Measurements from ENCODE around the gene VCX.
"Not testable (repeated sequence)": the region's sequence is repeated elsewhere in the genome, so short reads cannot be mapped to it uniquely, and the experiment has no call there.

Gene VCX

DNA sequence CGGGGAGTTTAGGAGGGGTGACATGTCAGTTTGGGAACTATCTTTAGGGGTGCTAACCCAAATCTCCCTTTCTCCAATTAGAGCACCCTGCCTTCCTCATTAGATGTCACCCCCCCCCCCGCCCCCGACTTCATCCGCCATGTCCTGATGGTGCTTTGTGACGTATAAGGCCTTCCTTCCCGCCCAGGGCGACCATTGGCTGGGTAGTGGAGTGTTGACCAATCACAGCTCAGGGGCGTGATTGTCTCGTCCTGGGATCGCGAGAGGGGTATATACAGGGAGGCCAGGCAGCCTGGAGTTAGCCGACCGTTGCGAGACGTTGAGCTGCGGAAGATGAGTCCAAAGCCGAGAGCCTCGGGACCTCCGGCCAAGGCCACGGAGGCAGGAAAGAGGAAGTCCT is at the start of gene VCX:
VCX (plus strand) TSS at position 301 of the 400 bp plus-strand sequence; CDS start at position 334, 33 bp downstream.
- not testable (repeated sequence) for H3K4me3 Mint-ChIP-seq; H3K4me1 Mint-ChIP-seq; H3K27me3 Mint-ChIP-seq; H3K27ac Mint-ChIP-seq; ATAC-seq; DNase-seq; H3K36me3 Mint-ChIP-seq (ENCODE audit: low read depth); H3K9me3 Mint-ChIP-seq

DNA sequence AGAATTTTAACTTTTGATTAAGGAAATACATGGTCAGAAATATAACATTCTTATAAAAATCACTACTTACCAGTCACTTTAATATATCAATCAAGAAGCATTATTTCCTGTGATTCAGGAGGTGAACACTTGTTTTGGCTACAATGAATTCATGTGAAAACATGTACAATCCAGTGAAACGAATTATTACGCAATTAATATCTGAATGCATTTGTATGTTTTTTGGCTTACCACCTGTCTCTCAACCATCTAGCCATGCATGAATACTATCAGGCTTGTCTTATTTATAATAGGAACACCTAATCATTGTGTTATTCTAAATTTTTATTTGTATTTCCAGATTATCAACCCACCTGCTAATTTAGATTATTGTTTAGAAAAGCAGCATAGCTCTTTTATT is 44.6 kb upstream of the VCX start:
- Mint-ChIP-seq H3K27me3 (no peaks in the 10 kb centered on the region), H3K36me3 (ENCODE audit: low read depth) (no peaks in the 10 kb centered on the region), H3K4me3 (no peak overlapping the region), H3K27ac (no peak overlapping the region), H3K9me3 (peaks cover 6% of the 10 kb centered on the region), H3K4me1 (no peaks in the 10 kb centered on the region)
- no peak for DNase-seq
- no peak for ATAC-seq

DNA sequence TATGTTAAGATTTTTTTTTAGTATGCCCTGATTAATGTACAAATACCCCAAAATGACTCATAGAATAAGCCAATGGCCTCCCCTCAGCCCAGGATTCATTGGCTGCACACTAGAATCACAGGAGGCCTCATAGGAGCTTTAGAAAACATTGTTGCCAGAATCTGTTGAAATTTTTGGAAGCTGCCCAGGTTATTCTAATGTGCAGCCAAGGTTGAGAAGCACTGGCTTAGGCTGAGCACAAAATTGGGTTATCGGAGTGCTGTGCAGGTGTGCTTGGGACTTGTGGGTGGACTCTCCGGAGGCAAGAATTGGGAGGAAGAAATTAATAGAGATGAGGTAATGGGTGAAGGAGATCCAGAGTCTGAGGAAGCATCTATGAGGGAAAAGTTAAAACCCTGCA is 41.3 kb upstream of the VCX start:
- Mint-ChIP-seq H3K4me3 (no peak overlapping the region), H3K36me3 (ENCODE audit: low read depth) (no peaks in the 10 kb centered on the region), H3K27ac (no peak overlapping the region), H3K9me3 (peaks cover 6% of the 10 kb centered on the region), H3K27me3 (no peaks in the 10 kb centered on the region), H3K4me1 (no peaks in the 10 kb centered on the region)
- DNase-seq (no peak), ATAC-seq (no peak)

DNA sequence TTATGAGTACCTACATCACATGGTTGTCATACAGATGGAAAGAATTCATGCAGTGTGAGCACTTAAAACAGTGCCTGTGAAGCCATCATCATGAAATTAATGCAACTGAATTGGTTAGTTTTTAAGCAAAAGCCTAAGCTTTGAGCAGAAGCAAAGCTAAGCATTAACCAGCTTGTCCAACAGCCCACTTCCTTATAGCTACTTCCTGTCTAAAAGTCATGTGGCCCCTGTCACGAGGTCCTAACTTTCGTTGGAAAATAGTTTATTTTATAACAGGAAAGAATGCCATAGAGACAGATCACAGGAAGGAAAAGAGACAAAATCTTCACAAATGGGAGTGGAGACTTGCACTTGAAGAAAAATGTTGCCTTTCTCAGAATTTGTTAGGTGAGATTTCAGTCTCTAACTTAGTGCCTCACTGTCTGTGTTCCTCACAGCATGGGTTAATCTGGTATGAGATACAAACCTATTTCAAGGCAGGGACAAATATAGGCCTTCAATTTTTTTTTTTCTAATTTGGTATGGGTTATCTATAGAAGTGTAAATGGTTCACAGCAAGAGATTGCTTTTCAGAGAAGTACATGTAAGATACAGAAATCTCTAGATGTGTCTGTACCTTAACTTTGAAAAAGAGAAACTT is 27.7 kb upstream of the VCX start:
- Mint-ChIP-seq H3K27me3 (no peaks in the 10 kb centered on the region), H3K9me3 (no peaks in the 10 kb centered on the region), H3K27ac (no peak overlapping the region), H3K36me3 (ENCODE audit: low read depth) (no peaks in the 10 kb centered on the region), H3K4me3 (no peak overlapping the region), H3K4me1 (no peaks in the 10 kb centered on the region)
- ATAC-seq (no peak), DNase-seq (no peak)

DNA sequence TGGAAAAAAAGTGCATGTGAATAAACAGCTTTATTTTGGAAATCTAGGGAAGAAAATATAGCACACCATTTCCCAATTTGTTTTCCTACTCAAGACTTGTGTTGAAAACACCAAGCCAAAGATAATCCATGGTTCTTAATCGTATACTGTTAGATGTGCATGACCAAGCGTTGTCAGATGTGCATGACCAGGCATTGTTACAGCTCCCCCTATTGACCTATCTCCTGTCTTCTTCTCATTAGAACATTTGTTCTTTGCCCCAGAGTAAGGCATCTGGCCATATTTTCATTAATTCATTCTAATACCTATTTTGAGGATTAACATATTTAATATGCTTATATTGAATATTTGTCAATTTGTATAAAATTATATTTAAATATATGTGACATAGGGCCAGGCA is 14.4 kb upstream of the VCX start:
- no peaks in the 10 kb centered on the region for H3K27me3 Mint-ChIP-seq
- no peaks in the 10 kb centered on the region for H3K9me3 Mint-ChIP-seq
- ATAC-seq = no peak
- H3K27ac Mint-ChIP-seq = no peak overlapping the region
- H3K4me3 Mint-ChIP-seq = no peak overlapping the region
- no peaks in the 10 kb centered on the region for H3K4me1 Mint-ChIP-seq
- DNase-seq = no peak
- no peaks in the 10 kb centered on the region for H3K36me3 Mint-ChIP-seq (ENCODE audit: low read depth)

DNA sequence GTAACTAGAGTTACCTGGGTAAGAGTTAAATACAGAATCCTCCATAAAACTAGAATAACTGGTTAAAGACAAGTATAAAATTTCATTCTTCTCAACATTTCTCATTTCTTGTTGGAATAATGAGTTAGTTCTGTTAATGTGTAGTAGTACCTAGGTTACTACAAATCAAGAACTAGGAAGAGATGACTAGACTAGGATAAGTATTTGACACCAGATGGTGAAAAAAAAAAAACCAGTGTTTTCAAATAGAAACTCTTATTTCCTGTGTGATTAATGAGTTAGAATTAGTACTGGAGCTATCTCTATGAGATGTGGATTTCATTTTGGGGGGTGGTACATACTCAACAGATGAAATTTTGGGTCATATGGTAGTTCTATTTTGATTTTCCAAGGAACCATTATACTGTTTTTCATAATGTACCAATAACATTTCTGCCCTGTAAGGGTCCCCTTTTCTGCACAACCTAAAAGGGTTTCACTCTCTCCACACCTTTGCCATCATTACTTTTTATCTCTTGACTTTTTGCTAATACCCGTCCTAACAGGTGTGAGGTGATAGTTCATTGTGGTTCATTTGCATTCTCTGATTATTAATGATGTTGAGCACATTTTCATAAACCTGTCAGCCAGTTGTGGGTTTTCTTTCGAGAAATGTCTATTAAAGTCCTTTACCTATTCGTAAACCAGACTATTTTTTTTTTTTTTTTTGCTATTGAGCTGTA is 1.7 kb upstream of the VCX start:
- Mint-ChIP-seq H3K4me3 (no peak overlapping the region), H3K36me3 (ENCODE audit: low read depth) (no peaks in the 10 kb centered on the region), H3K4me1 (no peaks in the 10 kb centered on the region), H3K9me3 (peaks cover 3% of the 10 kb centered on the region), H3K27me3 (no peaks in the 10 kb centered on the region), H3K27ac (no peak overlapping the region)
- ATAC-seq (no peak), DNase-seq (no peak)

DNA sequence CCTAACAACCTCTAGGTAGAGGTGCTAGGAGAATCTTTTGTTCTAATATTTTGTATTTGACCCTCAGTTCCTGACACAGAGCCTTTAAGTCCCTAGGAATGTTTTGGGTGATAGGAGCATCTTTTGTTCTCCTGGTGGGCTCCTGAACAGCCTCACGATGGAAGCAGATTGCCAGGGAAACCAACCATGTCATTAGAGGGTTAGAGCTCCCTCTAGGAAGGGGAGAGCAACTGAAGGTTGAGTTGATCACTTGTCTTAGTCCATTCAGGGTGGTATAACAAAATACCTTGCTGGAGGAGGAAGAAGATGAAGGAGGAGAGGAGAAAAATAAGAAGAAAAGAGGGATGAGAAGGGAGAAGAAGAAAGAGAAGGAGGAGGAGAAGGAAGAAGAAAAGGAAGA is 9.2 kb downstream of the VCX start:
- peaks cover 2% of the 10 kb centered on the region for H3K27me3 Mint-ChIP-seq
- H3K36me3 Mint-ChIP-seq (ENCODE audit: low read depth) = no peaks in the 10 kb centered on the region
- ATAC-seq (no peak), DNase-seq (no peak)
- H3K4me3 Mint-ChIP-seq = no peak overlapping the region
- no peak overlapping the region for H3K27ac Mint-ChIP-seq
- H3K9me3 Mint-ChIP-seq = no peaks in the 10 kb centered on the region
- H3K4me1 Mint-ChIP-seq = no peaks in the 10 kb centered on the region

DNA sequence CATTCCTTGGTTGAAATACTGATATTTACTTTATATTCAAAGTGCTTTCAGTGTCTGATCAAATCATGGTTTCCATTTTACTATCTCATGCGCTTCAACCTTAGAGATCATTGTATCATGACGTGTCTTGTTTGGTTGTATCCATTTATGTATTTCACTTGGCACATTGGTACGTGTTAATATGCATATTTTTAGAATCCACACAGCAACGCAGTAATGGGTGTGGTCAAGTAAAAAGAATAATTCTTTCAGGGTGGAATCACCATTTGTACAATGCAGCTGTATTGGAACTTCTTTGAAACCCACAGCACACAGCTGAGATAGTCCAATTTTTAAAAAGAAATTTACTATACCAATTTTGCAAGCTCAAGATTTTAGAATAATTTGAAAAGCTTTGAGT is 29.1 kb downstream of the VCX start:
- H3K9me3 Mint-ChIP-seq = no peaks in the 10 kb centered on the region
- no peaks in the 10 kb centered on the region for H3K36me3 Mint-ChIP-seq (ENCODE audit: low read depth)
- no peak overlapping the region for H3K4me3 Mint-ChIP-seq

DNA sequence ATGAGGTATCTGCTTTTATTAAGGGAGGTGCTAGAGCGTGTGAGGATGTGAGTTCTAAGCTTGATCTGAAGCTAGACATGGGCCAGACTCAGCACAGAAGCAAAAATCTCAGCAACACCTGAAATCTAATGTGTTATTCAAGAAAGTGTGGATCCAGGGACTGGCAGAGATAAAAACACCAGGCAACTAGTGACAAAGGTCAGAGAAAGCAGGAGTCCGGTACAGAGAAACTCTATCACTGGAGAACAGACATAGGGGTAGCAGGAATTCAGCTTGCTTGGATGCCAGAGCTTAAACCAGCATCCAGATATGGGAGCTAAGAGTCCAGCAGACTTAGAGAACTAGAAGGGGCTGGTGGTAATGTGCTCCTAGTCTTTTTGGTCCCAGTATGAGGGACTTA is 34.0 kb downstream of the VCX start:
- no peak for DNase-seq
- H3K4me1 Mint-ChIP-seq = no peaks in the 10 kb centered on the region
- H3K9me3 Mint-ChIP-seq = no peaks in the 10 kb centered on the region
- H3K4me3 Mint-ChIP-seq = no peak overlapping the region
- no peak overlapping the region for H3K27ac Mint-ChIP-seq
- peaks cover 2% of the 10 kb centered on the region for H3K27me3 Mint-ChIP-seq
- no peaks in the 10 kb centered on the region for H3K36me3 Mint-ChIP-seq (ENCODE audit: low read depth)
- no peak for ATAC-seq

More for the DNA sequence above, 29.1 kb downstream of the VCX start:
- no peak overlapping the region for H3K27ac Mint-ChIP-seq
- no peaks in the 10 kb centered on the region for H3K27me3 Mint-ChIP-seq
- no peaks in the 10 kb centered on the region for H3K4me1 Mint-ChIP-seq
- ATAC-seq (no peak), DNase-seq (no peak)

DNA sequence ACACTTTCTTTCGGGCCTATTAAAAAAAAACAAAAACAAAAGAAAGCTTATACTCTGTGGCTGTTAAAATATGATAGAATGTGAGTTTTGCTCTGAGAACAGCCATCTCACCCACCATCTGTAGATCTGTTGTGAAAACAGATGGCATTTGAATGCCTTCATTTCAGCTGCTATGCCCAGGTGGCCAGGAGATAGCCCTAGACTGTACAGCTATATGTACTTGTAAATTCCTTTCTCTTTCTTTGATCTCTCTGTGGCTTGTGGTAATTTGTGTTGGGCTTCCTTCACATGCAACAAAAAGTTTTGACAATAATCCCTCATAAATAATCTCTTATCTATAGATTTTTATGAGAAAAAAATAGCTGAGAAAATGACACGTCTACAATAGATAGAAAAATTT is 46.2 kb downstream of the VCX start:
- DNase-seq (no peak), ATAC-seq (no peak)
- Mint-ChIP-seq H3K9me3 (no peaks in the 10 kb centered on the region), H3K27me3 (no peaks in the 10 kb centered on the region), H3K4me3 (no peak overlapping the region), H3K4me1 (no peaks in the 10 kb centered on the region), H3K27ac (no peak overlapping the region), H3K36me3 (ENCODE audit: low read depth) (no peaks in the 10 kb centered on the region)

DNA sequence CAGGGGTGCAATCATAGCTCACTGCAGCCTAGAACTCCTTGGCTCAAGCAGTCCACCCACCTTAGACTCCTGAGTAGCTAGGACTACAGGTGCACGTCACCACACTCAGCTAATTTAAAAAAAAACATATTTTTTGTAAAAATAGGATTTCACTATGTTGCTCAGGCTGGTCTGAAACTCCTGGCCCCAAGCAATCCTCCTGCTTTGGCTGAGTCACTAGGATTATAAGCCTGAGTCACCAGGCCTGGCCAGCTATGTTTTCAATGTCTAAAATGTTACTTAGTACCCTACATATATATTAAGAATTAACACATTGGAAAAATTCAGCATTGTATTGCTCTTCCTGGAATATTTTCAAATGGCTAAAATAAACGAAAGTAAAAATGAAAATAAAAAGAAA is 46.7 kb downstream of the VCX start:
- no peak overlapping the region for H3K27ac Mint-ChIP-seq
- no peak for ATAC-seq
- H3K27me3 Mint-ChIP-seq = no peaks in the 10 kb centered on the region
- no peaks in the 10 kb centered on the region for H3K36me3 Mint-ChIP-seq (ENCODE audit: low read depth)
- no peak for DNase-seq
- H3K4me1 Mint-ChIP-seq = no peaks in the 10 kb centered on the region
- H3K9me3 Mint-ChIP-seq = no peaks in the 10 kb centered on the region
- H3K4me3 Mint-ChIP-seq = no peak overlapping the region

DNA sequence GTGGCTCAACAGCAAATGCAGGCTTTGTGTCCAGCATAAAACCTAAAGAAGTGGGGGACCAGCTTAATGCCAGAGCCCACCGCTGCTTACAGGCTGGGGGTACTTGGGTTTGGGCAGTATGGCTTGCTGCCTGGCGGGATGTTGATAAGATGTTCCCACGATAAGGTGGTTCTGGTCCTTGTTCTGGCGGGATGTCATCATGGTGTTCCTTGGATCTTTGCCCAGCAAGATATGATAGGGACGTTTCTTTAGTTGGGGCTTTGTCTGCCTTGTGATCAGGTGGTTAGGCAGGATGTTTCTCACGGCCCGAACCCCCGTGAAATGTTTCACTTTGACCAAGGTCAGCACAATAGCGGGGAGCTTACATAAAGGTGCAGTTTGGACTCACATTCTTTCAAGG is 49.0 kb downstream of the VCX start:
- DNase-seq (no peak), ATAC-seq (no peak)
- Mint-ChIP-seq H3K27ac (no peak overlapping the region), H3K36me3 (ENCODE audit: low read depth) (no peaks in the 10 kb centered on the region), H3K27me3 (no peaks in the 10 kb centered on the region), H3K9me3 (no peaks in the 10 kb centered on the region), H3K4me1 (no peaks in the 10 kb centered on the region), H3K4me3 (no peak overlapping the region)

Measured in activated naive CD8-positive, alpha-beta T cell treated with anti-CD3 and anti-CD28 coated beads, Interleukin-2, amount 50 U/mL, for 24 hours (primary cell).